HG02571 (cell line): ENCODE data around the gene DUS1L.

ENCODE experiments used
- ATAC-seq: cut with Tn5 transposase; IDR thresholded peaks from one replicate; pipeline ENCODE4 v1.9.1; 2021; ENCODE audit warnings: mild to moderate bottlenecking, moderate library complexity; ENCODE audit not compliant: unreplicated experiment

The DUS1L gene

DNA sequence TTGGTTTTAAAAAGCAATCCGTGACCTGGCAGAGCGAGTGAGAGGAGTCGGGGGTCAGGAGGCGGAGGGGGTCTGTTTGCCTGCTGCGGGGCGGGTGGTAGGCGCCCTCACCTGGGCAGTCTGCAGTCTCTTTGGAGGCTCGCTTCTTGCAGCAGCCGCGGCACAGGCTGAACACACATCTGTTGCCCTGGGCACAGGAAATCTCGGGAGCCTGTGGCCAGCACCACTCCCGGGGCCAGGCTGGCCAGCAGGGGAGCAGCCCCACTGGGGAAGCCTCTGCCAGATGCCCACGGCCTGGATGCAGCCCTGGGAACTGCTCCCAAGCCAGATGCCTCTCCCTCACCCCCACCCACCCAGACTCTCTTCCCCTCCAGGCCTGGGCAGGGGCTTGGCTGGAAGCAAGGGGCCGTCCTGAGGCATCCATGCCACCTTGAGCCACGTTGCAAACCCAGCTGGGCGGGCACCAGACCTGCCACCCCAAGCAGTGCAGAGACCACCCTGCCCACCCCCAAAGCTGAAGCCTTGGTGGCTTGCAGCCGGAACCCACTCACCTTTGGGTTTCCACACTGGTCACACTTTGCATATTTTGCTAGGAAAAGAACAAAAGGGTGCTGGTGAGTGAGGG is 7.3 kb downstream of the DUS1L start:
- no peak for ATAC-seq

- ATAC-seq, result no peak
Observed at GRCh38 chr17:82056729-82057621, 8.6 kb downstream of the DUS1L start.

DNA sequence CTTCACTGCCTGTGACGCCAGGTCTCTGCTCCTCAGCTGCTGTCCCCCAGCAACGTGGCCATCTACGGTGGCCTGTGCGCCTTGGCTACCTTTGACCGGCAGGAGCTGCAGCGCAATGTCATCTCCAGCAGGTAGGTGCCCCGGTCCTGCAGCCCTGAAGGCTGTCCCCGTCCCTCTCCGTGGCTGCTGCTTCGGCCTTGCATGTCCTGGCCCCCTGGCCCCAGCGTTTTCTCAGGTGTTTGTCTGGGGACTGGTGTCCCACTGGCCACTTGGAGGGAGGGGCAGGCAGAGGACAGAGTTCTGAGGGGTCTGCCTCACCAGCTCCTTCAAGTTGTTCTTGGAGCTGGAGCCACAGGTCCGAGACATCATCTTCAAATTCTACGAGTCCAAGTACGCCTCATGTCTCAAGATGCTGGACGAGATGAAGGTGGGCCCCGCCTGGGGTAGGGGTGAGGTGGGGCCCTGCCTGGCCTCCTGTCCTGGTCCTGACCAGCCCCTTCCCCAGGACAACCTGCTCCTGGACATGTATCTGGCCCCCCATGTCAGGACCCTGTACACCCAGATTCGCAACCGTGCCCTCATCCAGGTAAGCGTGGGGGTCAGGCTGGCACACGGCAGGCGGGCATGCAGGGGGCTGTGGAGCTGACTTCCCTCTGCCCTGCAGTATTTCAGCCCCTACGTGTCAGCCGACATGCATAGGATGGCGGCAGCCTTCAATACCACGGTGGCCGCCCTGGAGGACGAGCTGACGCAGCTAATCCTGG is 9.5 kb downstream of the DUS1L start:
- no peak for ATAC-seq

GRCh38 chr17:82055023-82055964 is 10.3 kb downstream of the DUS1L start:
- no peak for ATAC-seq

DNA sequence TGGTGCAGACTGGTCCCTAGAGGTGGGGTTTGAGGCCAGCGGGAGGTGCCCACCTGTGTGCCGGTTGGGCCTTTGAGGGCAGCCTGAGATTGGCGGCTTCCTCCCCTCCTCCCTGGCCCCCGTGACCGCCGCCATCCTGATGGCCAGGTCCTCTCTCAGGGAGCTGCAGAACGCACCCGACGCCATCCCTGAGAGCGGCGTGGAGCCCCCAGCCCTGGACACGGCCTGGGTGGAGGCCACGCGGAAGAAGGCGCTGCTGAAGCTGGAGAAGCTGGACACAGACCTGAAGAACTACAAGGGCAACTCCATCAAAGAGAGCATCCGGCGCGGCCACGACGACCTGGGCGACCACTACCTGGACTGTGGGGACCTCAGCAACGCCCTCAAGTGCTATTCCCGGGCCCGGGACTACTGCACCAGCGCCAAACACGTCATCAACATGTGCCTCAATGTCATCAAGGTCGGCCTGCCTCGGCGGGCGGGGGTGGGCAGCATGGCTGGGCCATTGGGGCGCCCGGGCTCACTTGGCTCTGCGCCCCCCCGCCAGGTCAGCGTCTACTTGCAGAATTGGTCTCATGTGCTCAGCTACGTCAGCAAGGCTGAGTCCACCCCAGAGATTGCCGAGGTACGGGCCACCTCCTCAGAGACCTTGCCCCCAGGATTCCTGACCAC is 11.1 kb downstream of the DUS1L start:
- no peak for ATAC-seq

DNA sequence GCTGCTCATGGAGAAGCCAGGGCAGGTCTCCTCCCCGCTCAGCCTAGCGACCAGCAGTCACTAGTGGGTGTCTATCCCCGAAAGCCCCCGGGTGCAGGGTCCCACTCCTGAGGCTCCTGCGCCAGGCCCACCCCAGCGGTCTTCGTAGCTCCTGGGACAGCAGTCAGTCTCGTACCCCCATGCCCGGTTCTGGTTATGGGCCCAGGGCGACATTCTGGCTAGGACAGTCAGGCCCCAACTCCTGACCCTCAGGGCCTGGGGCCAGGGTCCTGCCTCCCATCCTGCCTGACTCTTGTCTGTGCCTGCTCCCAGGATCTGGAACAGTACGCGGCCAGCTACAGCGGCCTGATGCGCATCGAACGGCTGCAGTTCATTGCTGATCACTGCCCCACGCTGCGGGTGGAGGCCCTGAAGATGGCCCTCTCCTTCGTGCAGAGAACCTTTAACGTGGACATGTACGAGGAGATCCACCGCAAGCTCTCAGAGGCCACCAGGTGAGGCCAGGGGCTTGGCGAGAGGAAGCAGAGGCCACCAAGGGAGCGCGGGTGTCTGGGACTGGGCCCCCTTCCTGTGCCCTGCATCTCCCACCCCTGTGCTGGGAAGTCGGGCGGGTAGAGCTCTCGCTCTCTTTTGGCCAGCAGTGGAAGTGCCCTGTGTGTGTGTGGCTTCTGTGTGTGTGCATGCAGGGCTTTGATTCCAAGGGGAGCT is 11.9 kb downstream of the DUS1L start:
- no peak for ATAC-seq

GRCh38 chr17:82053130-82053529 is 12.5 kb downstream of the DUS1L start:
- no peak for ATAC-seq

DNA sequence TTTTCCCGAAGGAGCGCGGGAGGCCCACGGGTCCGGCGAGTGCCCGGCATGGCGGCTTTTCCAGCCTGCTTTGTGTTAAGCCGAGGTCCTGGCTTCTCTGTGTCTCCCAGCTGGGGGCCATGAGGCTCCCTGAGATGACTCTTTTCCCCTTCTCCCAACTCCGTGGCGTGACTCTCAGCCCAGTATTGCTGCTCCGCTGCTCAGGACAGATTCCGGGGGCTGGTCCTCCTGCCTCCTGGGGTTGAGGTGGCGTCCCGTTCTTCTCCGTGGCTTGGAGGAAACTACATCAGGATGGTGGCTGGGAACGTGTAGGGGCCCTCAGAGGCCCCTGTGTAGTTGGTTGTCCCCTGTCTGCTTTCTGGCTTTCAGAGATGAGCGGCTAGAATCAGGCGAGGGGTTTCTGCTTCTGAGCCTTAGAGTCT is 13.0 kb downstream of the DUS1L start:
- no peak for ATAC-seq

DNA sequence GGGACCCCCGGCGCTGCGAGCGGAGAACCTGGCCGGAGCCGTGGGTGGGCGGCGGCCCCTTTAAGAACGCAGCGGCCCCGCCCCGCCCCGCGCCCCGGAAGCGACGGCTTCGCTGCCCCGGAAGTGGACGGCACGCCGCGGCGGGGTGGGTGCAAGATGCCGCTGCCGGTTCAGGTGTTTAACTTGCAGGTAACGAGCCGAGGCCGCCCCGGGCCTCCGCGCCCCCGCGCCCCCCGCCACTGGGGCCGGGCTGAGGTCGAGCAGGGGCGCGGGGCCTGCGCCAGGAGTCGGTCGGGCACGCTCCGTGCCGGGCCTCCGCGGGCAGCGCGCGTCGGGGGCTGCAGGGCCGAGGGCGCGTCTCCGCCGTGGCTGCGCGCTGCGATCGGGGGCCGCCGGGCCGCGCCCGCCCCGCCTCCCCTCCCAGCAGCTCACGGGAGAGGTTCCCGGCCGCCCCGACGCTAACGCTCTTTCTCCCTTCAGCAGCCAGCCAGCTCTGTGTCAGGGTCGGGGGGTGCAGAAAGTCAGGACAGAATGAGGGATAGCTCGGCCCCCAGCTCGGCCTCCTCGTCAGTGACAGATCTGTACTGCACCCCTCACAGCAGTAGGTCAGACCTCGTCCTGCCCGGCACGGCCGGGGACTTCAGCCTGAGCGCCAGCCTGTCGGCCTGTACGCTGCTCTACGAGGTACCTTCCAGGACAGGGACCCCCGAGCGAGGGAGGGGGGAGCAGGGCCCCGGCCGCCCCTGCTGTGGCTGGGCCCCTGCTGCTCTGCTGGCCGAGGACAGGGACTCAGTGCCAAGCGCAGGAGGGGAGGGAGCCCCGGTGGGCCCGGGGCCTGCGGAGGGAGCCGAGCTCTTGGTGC is 13.6 kb downstream of the DUS1L start, which contains the start of the genes GPS1 and RFNG:
GPS1 (plus strand) TSS at position 123 of the 862 bp plus-strand sequence; CDS start at position 157, 34 bp downstream.
RFNG (minus strand) TSS at position 36 of the 862 bp plus-strand sequence. CDS start 45 bp downstream, outside the sequence.
- no peak for ATAC-seq

DNA sequence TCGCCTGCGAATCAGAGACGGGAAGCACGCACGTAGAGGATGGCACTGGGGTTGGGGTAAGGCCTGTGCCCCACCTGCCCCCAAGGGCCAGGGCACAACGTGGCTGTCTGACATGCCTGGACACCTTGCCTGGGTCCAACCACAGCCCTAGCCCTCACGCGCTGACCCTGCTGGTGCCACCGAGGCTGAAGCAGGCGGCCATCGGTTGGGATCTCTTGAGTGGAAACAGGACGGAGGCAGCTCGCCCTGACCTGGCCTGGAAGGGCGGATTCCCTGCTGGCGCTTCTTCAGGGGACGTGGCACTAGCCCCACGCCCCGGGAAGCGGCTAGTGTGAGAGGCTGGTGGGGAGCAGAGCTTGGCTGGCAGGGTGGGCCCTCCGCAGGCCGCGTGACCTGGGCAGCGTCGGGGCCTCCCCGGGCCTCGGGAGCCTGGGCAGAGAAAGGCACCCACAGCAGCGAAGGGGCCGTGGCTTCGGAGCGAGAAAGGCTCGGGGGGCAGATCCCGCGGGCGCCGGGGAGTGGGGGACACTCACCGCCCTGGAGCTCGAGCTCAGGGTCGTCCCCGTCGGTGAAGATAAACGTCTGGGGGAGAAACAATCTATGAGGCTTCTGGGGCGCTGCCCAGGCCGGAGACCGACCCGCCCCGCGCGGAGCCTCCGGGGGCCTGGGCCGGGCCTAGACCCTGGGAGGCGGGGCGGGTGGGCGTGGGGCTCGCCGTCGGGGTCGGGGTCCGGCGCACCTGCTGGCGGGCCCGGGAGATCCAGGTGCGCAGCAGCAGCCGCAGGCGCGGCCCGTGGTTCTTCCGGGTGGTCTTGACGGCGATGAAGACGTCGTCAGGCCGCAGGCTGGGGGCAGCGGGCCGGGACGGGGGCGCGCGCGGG is 14.6 kb downstream of the DUS1L start:
- ATAC-seq, result no peak

GRCh38 chr17:82050152-82050760 is 15.3 kb downstream of the DUS1L start:
- no peak for ATAC-seq

- no peak for ATAC-seq
Observed at GRCh38 chr17:82049521-82049971, 16.1 kb downstream of the DUS1L start.

- no peak for ATAC-seq
Observed at GRCh38 chr17:82049106-82049505, 16.5 kb downstream of the DUS1L start.

- no peak for ATAC-seq
Observed at GRCh38 chr17:82048571-82048971, 17.0 kb downstream of the DUS1L start.

GRCh38 chr17:82047914-82048570 is 17.6 kb downstream of the DUS1L start:
- no peak for ATAC-seq

- no peak for ATAC-seq
Observed at GRCh38 chr17:82047379-82047778, 18.2 kb downstream of the DUS1L start.
